ENCODE measurements around the gene KRT84.
"Not testable (repeated sequence)": the region's sequence is repeated elsewhere in the genome, so short reads cannot be mapped to it uniquely, and the experiment has no call there.

The KRT84 gene

GRCh38 chr12:52359621-52360061, 25.8 kb downstream of the KRT84 start:
- no peak for DNase-seq

DNA sequence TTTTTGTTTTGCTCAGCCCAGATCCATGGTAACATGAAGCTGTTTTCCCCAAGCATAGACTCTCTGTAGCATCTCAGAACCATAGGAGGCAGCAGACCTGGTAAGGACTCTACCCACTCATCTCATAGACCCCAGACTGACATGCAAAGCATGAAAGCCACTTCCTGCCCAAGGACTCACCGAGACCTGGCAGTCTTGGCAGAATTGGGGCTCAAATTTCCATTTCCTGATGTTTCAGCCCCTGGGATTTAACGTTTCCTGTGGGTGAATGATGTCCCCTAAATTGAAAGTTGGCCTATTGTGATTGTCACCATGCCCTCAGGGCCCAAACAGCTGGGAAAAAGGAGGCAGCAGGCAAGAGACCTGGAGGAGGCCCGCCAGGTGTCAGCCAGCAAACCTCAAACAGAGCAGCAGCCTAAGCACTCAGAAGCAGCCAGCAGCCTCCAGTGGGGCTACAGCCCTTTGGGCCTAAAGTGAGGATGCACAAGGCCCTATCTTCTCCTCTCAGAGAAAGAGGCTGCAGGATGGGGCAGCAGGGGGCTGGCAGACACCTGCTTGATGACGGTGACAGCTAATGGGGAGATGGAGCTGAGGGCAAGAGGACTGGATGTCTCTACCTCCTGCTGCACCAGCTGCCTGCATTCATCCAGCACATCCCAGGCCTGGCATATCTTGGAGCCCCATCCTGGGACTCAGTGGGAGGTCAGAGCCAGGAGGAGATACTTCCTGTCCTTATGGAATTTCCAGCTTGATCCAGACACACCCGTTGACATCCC, 26.7 kb downstream of the KRT84 start:
- DNase-seq = no peak

- no peak for DNase-seq
These were observed 28.5 kb downstream of the KRT84 start for GRCh38 chr12:52356762-52357580.

- no peak for DNase-seq
These were observed 29.3 kb downstream of the KRT84 start for GRCh38 chr12:52356031-52356761.

DNA sequence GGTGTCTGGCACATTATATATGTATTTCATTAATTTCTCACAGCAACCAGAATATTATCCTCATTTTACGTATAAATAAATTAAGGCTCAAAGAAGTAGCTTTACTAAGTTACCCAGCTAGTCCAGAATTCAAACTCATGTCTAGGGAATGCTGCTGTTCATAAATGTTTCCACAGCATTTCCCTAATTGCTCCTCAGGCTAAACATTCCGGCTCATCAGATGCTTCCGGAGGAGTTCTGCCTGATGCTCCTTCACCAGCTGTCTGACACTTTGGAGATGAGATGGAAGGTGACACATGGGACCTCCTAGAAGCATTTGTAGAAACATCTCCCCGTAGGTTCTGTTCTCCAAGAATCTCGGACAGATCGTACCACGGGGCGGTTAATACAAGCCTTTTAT, 30.3 kb downstream of the KRT84 start:
- DNase-seq = no peak

DNA sequence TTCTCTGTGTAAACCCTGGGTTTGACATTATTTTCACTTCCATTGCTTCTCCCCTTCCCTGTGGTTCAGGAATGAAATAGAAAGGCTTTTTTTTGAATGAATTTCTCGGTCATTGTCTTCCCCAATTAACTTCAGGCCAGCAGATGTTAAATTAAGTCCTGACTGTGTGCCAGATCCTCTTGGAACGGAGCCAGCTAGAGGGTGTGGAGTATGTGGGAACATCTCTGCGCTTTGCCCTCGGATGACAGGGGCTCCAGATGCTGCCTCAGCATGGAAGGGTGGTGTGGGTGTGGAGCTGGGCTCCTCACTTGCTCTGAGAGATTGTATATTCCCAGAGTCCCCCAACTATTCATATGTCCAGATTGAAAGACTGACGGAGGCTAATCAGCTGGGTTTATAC, 31.3 kb downstream of the KRT84 start:
- DNase-seq = no peak

- no peak for DNase-seq
These were observed 31.7 kb downstream of the KRT84 start for GRCh38 chr12:52353766-52354165.

DNA sequence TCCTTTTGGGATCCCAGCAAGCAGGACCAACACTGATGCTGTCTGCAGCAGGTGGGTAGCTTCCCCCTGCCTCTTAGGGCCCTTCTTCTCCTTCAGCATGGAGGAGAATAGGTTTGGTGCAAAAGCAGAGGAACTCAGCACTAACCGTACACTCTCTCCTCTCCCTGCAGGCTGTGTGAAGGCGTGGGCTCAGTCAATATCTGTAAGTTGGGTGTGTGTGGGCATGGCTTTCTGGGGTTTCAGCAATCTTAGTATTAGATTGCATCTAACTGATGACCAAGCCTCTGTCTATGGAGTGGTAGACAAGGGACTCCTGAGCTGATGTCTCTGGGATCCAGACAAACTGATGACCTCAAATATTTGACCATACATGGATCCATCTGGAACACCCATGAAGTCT, 32.5 kb downstream of the KRT84 start:
- no peak for DNase-seq

- peak; percentile 61 for DNase-seq
These were observed 34.0 kb downstream of the KRT84 start for GRCh38 chr12:52351196-52352059.

- DNase-seq = no peak
These were observed 34.7 kb downstream of the KRT84 start for GRCh38 chr12:52350786-52351185.

GRCh38 chr12:52350021-52350620, 35.3 kb downstream of the KRT84 start:
- DNase-seq = no peak

DNA sequence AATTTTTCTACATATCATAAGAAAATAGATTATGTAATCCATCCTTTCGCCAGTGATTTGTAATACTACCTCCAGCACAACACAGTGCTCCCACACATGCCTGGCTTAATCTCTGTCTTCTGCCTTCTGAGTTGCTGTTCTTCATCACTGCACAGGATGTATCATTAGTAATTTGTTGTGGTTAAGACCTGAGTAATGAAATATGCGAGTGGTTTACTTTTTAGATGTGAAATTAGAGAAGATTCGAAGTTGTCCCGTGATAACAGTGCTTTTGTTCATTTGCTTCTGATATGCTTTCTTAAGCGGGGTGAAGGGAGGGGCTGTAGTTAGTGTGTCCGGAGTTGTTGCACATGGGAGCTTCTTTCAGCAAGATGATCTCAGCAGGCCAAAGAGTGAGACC, 36.3 kb downstream of the KRT84 start:
- DNase-seq = no peak

- no peak for DNase-seq
These were observed 37.6 kb downstream of the KRT84 start for GRCh38 chr12:52347551-52348510.

GRCh38 chr12:52347016-52347415, 38.4 kb downstream of the KRT84 start:
- DNase-seq = no peak

- no peak for DNase-seq
These were observed 38.9 kb downstream of the KRT84 start for GRCh38 chr12:52346593-52346992.

GRCh38 chr12:52345041-52345440, 40.4 kb downstream of the KRT84 start:
- DNase-seq = not testable (repeated sequence)

DNA sequence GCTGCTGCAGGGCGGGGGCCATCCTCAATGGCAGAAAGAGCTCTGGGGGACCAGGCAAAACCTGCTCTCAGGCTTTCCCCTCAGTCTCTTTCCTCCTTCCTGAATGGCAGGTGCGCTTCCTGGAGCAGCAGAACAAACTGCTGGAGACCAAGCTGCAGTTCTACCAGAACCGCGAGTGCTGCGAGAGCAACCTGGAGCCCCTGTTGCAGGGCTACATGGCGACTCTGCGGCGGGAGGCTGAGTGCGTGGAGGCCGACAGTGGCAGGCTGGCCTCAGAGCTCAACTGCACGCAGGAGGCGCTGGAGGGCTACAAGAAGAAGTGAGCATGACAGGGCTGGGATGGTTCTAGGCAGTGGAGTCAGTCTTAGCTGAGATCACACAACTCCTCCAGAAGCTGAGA, 41.3 kb downstream of the KRT84 start:
- DNase-seq = no peak

DNA sequence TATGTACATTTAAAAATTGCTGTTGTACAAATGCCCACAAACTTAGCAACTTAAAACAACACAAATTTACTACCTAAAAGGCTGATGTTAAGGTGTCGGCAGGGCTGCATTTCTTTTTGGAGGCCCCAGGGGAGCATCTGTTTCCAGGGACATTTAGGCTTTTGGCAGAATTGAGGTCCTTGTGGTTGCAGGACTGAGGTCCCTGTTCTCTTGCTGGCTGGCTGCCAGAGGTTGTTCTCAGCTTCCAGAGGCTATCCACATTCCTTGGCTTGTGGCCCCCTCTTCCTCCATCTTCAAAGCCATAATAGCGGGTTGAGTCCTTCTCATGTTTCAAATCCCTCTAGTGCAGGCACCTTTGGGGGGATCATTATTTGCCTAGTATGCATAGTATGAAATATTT, 41.9 kb downstream of the KRT84 start:
- DNase-seq = no peak

GRCh38 chr12:52342781-52343490, 42.5 kb downstream of the KRT84 start:
- DNase-seq = no peak

- no peak for DNase-seq
These were observed 44.3 kb downstream of the KRT84 start for GRCh38 chr12:52341066-52341580.
